PC-9 (cell line): Measurements from ENCODE around the gene CDR2L.
A peak's percentile ranks its signal among the peaks of the same experiment; 100 is the strongest.

Source experiments
- EZH2 ChIP-seq: fragments of 200-600 bp; sonication (generic); IDR thresholded peaks from 2 replicates; pipeline ENCODE4 v1.8.0; 2017; ENCODE audit warnings: antibody characterized with exemption, low read depth
- TF ChIP-seq, protein P1 (sequence below): fragments of 200-600 bp; sonication (generic); conservative IDR thresholded peaks from 2 replicates; pipeline ENCODE4 v1.6.1; 2017; ENCODE audit warnings: mixed run types, antibody characterized with exemption, mild to moderate bottlenecking, moderate library complexity

DNA sequence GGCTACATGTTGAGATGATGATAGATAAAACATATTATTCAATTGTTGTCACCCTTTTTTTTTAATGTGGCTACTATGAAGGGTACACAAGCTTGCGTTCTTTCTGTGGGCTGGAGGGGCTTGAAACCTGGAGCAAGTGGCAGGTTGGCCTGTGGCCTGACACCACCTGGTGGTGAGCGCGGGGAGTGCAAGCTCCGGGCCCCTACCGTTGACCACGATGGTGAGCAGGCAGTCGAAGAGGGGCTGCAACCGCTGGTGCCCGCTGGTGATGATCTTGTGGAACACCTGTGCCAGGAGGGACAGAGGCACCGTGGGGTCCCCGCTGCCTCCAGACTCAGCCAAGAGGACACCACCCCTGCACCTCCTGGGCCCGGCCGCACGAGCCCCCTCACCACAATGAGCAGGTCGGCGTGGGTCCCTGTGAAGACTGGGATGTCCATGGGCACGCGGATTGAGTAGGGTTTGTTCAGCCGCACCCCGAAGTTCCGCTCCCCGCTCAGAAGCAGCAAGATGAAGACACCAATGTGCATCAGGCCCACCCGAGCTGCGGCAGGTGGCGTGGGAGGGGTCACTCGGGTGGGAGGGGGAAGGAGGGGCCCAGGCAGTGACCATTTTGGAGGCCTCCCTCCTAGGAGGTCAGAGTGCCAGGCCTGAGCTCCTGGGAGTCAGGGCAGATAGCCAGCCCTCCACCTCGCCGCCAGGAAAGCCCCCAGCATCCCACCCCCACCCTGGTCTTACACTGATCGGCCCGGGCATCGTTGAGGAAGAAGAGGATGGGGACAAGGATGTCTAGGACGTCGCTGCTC, 29.3 kb upstream of the CDR2L start:
- TF ChIP-seq, protein P1, sequence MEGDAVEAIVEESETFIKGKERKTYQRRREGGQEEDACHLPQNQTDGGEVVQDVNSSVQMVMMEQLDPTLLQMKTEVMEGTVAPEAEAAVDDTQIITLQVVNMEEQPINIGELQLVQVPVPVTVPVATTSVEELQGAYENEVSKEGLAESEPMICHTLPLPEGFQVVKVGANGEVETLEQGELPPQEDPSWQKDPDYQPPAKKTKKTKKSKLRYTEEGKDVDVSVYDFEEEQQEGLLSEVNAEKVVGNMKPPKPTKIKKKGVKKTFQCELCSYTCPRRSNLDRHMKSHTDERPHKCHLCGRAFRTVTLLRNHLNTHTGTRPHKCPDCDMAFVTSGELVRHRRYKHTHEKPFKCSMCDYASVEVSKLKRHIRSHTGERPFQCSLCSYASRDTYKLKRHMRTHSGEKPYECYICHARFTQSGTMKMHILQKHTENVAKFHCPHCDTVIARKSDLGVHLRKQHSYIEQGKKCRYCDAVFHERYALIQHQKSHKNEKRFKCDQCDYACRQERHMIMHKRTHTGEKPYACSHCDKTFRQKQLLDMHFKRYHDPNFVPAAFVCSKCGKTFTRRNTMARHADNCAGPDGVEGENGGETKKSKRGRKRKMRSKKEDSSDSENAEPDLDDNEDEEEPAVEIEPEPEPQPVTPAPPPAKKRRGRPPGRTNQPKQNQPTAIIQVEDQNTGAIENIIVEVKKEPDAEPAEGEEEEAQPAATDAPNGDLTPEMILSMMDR, result peak; percentile 97
- TF ChIP-seq EZH2, result no peak
